ENCODE measurements around the gene BCL2L14.

Gene BCL2L14

DNA sequence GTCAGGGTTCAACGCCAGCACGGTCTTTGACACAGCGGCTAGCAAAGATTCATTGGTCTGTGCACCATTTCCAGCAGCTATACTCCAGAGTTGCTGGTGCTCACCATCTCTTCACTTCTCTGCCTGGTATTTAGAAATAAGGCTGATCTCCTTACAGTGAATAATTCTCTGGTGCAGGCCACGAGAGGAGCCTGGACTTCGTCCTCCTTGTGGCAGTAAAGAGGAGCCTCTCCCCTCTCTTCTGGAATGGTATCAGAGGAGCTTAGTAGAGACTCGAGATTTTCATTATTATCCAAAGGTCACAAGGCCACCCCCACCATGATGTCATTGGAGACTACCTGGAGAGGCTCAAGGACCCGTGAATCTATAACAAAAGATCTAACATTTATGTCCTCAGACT is 30.8 kb upstream of the BCL2L14 start (continued):
- TF ChIP-seq ZNF843 (tag by site-specific recombination; IDR thresholded peaks at IDR 0.05): no peak
- TF ChIP-seq OVOL3 (tag by site-specific recombination; IDR thresholded peaks at IDR 0.05): no peak
- no peak for TF ChIP-seq ZNF768 (tag by site-specific recombination; IDR thresholded peaks at IDR 0.05)
- no peak for TF ChIP-seq TRIM28 (IDR thresholded peaks at IDR 0.05; ENCODE audit: borderline replicate concordance, low read length)
- no peak for TF ChIP-seq YY1 (tag by site-specific recombination; IDR thresholded peaks at IDR 0.05)

GRCh38 chr12:12046401-12046800 is 24.3 kb upstream of the BCL2L14 start:
- ChIA-PET POLR2A (no interaction called here), CTCF (no interaction called here)
- no peaks in the 10 kb centered on the region for H3K4me1 ChIP-seq (ENCODE audit: control insufficient read depth, insufficient read depth, low read length)
- no peaks in the 10 kb centered on the region for H3K9me3 ChIP-seq (ENCODE audit: control insufficient read depth, insufficient read depth, low read depth, low read length)
- no peaks in the 10 kb centered on the region for H3K36me3 ChIP-seq (ENCODE audit: control insufficient read depth in 2 of 2, insufficient read depth in 1 of 2, low read length in 2 of 2)
- TF ChIP-seq EGR2 (tag by site-specific recombination; IDR thresholded peaks at IDR 0.05; ENCODE audit: low read depth) (no peak), ZBTB17 (tag by site-specific recombination; IDR thresholded peaks at IDR 0.05) (0 out of 2 replicates have a peak, but pooled peaks have one; percentile 21), ZNF76 (tag by site-specific recombination; IDR thresholded peaks at IDR 0.05; ENCODE audit: borderline replicate concordance, low read depth) (no peak), ZNF362 (tag by site-specific recombination; IDR thresholded peaks at IDR 0.05) (no peak), ZNF280D (tag by site-specific recombination; IDR thresholded peaks at IDR 0.05) (no peak)
- H3K27ac ChIP-seq (ENCODE audit: extremely low read depth, low read depth, low read length): no peak overlapping the region
- no peak overlapping the region for H3K4me3 ChIP-seq (ENCODE audit: low read depth, low read length)

DNA sequence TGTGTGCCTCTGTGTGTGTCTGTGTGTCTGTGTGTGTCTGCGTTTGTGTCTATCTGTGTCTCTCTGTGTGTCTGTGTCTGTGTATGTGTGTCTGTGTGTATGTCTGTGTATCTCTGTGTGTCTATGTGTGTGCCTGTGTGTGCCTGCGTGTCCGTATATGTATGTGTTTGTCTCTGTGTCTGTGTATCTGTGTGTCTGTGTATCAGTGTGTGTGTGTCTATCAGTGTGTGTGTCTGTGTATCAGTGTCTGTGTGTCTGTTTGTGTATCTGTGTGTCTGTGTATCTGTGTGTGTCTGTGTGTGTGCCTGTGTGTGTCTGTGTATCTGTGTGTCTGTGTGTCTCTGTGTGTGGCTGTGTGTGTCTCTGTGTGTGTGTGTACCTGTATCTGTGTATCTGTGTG is 23.1 kb upstream of the BCL2L14 start:
- Histone ChIP-seq H3K4me1 (ENCODE audit: control insufficient read depth, insufficient read depth, low read length) (no peaks in the 10 kb centered on the region), H3K36me3 (ENCODE audit: control insufficient read depth in 2 of 2, insufficient read depth in 1 of 2, low read length in 2 of 2) (no peaks in the 10 kb centered on the region), H3K27ac (ENCODE audit: extremely low read depth, low read depth, low read length) (no peak overlapping the region), H3K4me3 (ENCODE audit: low read depth, low read length) (no peak overlapping the region), H3K9me3 (ENCODE audit: control insufficient read depth, insufficient read depth, low read depth, low read length) (no peaks in the 10 kb centered on the region)
- TF ChIP-seq ZBTB1 (tag by site-specific recombination; IDR thresholded peaks at IDR 0.05) (no peak), ZNF37A (tag by site-specific recombination; IDR thresholded peaks at IDR 0.05) (no peak), ZNF239 (tag by site-specific recombination; IDR thresholded peaks at IDR 0.05) (0 out of 2 replicates have a peak, but pooled peaks have one; percentile 12), ZNF138 (tag by site-specific recombination; IDR thresholded peaks at IDR 0.05; ENCODE audit: borderline replicate concordance) (no peak), ZNF311 (tag by site-specific recombination; IDR thresholded peaks at IDR 0.05; ENCODE audit: borderline replicate concordance) (peak; percentile 71; the same call in 1 of the 2 replicates), ZSCAN23 (tag by site-specific recombination; IDR thresholded peaks at IDR 0.05) (no peak), ZNF555 (tag by site-specific recombination; conservative IDR thresholded peaks at IDR 0.05) (no peak)
- TF ChIP-seq, protein P1, sequence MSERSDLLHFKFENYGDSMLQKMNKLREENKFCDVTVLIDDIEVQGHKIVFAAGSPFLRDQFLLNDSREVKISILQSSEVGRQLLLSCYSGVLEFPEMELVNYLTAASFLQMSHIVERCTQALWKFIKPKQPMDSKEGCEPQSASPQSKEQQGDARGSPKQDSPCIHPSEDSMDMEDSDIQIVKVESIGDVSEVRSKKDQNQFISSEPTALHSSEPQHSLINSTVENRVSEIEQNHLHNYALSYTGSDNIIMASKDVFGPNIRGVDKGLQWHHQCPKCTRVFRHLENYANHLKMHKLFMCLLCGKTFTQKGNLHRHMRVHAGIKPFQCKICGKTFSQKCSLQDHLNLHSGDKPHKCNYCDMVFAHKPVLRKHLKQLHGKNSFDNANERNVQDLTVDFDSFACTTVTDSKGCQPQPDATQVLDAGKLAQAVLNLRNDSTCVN (tag by site-specific recombination; optimal IDR thresholded peaks at IDR 0.05): peak; percentile 17
- CTCF ChIA-PET: no interaction called here
- POLR2A ChIA-PET: no interaction called here
